Endothelial cell of umbilical vein (primary cell): ENCODE results near the gene DGCR2. TPM values are rescaled to one million over a fixed set of nuclear protein-coding genes. Genes with fewer than 3 reads are reported as not detected.

ENCODE experiments used
- BruUV-seq: library from RNA; stranded (reverse); fragments of 400-500 nt; replicated peaks from 2 replicates; lab custom pipeline; 2021; lab: Mats Ljungman, UMichigan
- CTCF ChIA-PET: fragments of 300-600, 350-600 bp; sonication (Branson Sonifier 250); formaldehyde crosslinking; loops from one replicate; lab custom pipeline; 2021; ENCODE audit warnings: antibody characterized with exemption, inconsistent platforms; lab: Charles Lee
- POLR2A ChIA-PET: fragments of 300-600, 350-600 bp; sonication (Branson Sonifier 250); formaldehyde crosslinking; loops from one replicate; lab custom pipeline; 2021; ENCODE audit warnings: antibody characterized with exemption, inconsistent platforms; lab: Charles Lee
- DNase-seq: peaks from one replicate; pipeline ENCODE4 v3.0.0-alpha.2; 2011; ENCODE audit warnings: low read depth, low spot score
- FAIRE-seq: peaks from 2 replicates; lab custom pipeline; 2011; peaks lifted over from hg19 to GRCh38; lab: Jason Lieb, UNC
- H2AFZ ChIP-seq: 2 replicates; pipeline ENCODE4 v1.6.0; 2012; ENCODE audit warnings: low read depth, low read length, control low read depth, inconsistent platforms
- H3K27ac ChIP-seq: 2 replicates; pipeline ENCODE4 v1.5.1; 2011; ENCODE audit warnings: low read depth, mild to moderate bottlenecking, control low read depth, low read length, moderate library complexity; ENCODE audit not compliant: insufficient read depth
- H3K27me3 ChIP-seq, 2 experiments: 2 replicates each; pipeline versions ENCODE4 v1.6.0 to v1.6.1; 2011; ENCODE audit warnings: low read length in 2 of 2, mixed read lengths in 1 of 2; ENCODE audit not compliant: control insufficient read depth in 2 of 2, insufficient read depth in 2 of 2
- H3K36me3 ChIP-seq, 2 experiments: 2 replicates in 1 of 2; 3 replicates in 1 of 2; pipeline ENCODE4 v1.5.1; 2011; ENCODE audit warnings: low read length in 2 of 2, mild to moderate bottlenecking in 1 of 2, moderate library complexity in 1 of 2; ENCODE audit not compliant: control insufficient read depth in 2 of 2, insufficient read depth in 2 of 2; ENCODE audit errors: extremely low read depth in 1 of 2
- H3K4me1 ChIP-seq: 3 replicates; pipeline ENCODE4 v1.5.1; 2011; ENCODE audit warnings: mild to moderate bottlenecking, low read length; ENCODE audit not compliant: control insufficient read depth, insufficient read depth; ENCODE audit errors: extremely low read depth
- H3K4me2 ChIP-seq: 2 replicates; pipeline ENCODE4 v1.6.1; 2011; ENCODE audit warnings: low read length, control low read depth, mixed read lengths; ENCODE audit not compliant: insufficient read depth
- H3K4me3 ChIP-seq, 3 experiments: fragments of 200-600 bp in 1 of 3; sonication (generic), shearing (Covaris generic) in 1 of 3; replicated peaks in 1 of 3; 2 replicates each; pipeline ENCODE4 v1.5.1; 2011 to 2016; ENCODE audit warnings: control low read depth in 3 of 3, low read length in 3 of 3, mild to moderate bottlenecking in 2 of 3, inconsistent platforms in 1 of 3, low read depth in 1 of 3, moderate library complexity in 1 of 3; ENCODE audit not compliant: insufficient read depth in 1 of 3
- H3K79me2 ChIP-seq: 2 replicates; pipeline ENCODE4 v1.6.0; 2012; ENCODE audit warnings: low read length, inconsistent platforms; ENCODE audit not compliant: control insufficient read depth, insufficient read depth
- H3K9ac ChIP-seq: replicated peaks from 2 replicates; pipeline ENCODE3; 2011; ENCODE audit warnings: low read length, control low read depth; ENCODE audit not compliant: insufficient read depth; ENCODE audit errors: extremely low read depth
- H3K9me1 ChIP-seq: replicated peaks from 3 replicates; pipeline ENCODE4 v1.6.0; 2011; ENCODE audit warnings: mild to moderate bottlenecking, low read length; ENCODE audit not compliant: control insufficient read depth, insufficient read depth; ENCODE audit errors: extremely low read depth
- H3K9me3 ChIP-seq: replicated peaks from 2 replicates; pipeline ENCODE4 v1.5.1; 2012; ENCODE audit warnings: low read length, inconsistent platforms; ENCODE audit not compliant: control insufficient read depth, insufficient read depth
- H4K20me1 ChIP-seq: replicated peaks from 2 replicates; pipeline ENCODE3; 2011; ENCODE audit warnings: mild to moderate bottlenecking, low read length; ENCODE audit not compliant: control insufficient read depth, insufficient read depth; ENCODE audit errors: extremely low read depth
- CTCF ChIP-seq, 2 donors: IDR thresholded peaks; 1 replicate in 1 of 2; 2 replicates in 1 of 2; pipeline ENCODE4 v1.5.1; 2011; ENCODE audit warnings: low read length in 2 of 2, mild to moderate bottlenecking in 2 of 2, moderate library complexity in 2 of 2, control low read depth in 1 of 2, inconsistent platforms in 1 of 2, low read depth in 1 of 2; ENCODE audit not compliant: insufficient read depth in 1 of 2; ENCODE audit errors: extremely low read depth in 1 of 2
- EZH2 ChIP-seq: IDR thresholded peaks from 2 replicates; pipeline ENCODE4 v1.6.1; 2012; ENCODE audit warnings: borderline replicate concordance, low read depth, mild to moderate bottlenecking, moderate library complexity, low read length, inconsistent platforms; ENCODE audit not compliant: severe bottlenecking
- FOS ChIP-seq: IDR thresholded peaks from 2 replicates; pipeline ENCODE4 v1.6.1; 2011; ENCODE audit warnings: mild to moderate bottlenecking, low read length, moderate library complexity, borderline replicate concordance; ENCODE audit not compliant: insufficient read depth
- GATA2 ChIP-seq: IDR thresholded peaks from 2 replicates; pipeline ENCODE4 v1.7.0; 2011; ENCODE audit warnings: low read depth, mild to moderate bottlenecking, moderate library complexity, mixed read lengths, low read length; ENCODE audit not compliant: insufficient read length, insufficient read depth
- JUN ChIP-seq: IDR thresholded peaks from 2 replicates; pipeline ENCODE4 v1.6.1; 2011; ENCODE audit warnings: borderline replicate concordance, low read depth; ENCODE audit not compliant: insufficient read length, insufficient read depth
- MAX ChIP-seq: IDR thresholded peaks from 2 replicates; pipeline ENCODE4 v1.6.1; 2011; ENCODE audit not compliant: insufficient read depth, insufficient read length
- MYC ChIP-seq: IDR thresholded peaks from one replicate; pipeline ENCODE4 v1.6.1; 2011; ENCODE audit warnings: mild to moderate bottlenecking, low read depth, low read length
- POLR2A ChIP-seq: IDR thresholded peaks from 2 replicates; pipeline ENCODE4 v1.6.1; 2012; ENCODE audit warnings: low read depth, mild to moderate bottlenecking, control low read depth, low read length
- POLR2AphosphoS5 ChIP-seq: IDR thresholded peaks from 2 replicates; pipeline ENCODE4 v1.6.1; 2012; ENCODE audit warnings: low read depth, mild to moderate bottlenecking, control low read depth, low read length, moderate library complexity; ENCODE audit not compliant: insufficient read depth
- dilution Hi-C: fragments of 300-500 bp; cut with MboI; formaldehyde crosslinking; loops from one replicate; pipeline ENCODE4 v1.15.0; 2019; ENCODE audit warnings: low sequenced_read_pairs; ENCODE audit not compliant: extremely low pct_ligation_motif_present
- intact Hi-C: fragments of 100-400 bp; cut with micrococcal nuclease; formaldehyde crosslinking; loops from one replicate; pipeline ENCODE4 v1.10.0; 2022
- polyA plus RNA-seq, 4 experiments: library from polyadenylated mRNA; depleted of rRNA in 3 of 4; stranded (reverse) in 3 of 4; unstranded in 1 of 4; fragments of >200 nt; gene quantifications; 2 replicates each; pipeline versions ENCODE4 v1.2.1 to v1.2.3, GENCODE V29; 2011 to 2012; ENCODE audit warnings: missing spikeins in 1 of 4
- total RNA-seq: library from RNA; stranded (reverse); gene quantifications from 2 replicates; pipeline ENCODE4 v1.2.3, GENCODE V29; 2021

The DGCR2 gene
- total and polyA plus RNA-seq, 2 donors (not counting 3 experiments of a cell fraction or from before 2014, with no cell fraction given) = 44.8 to 51.2 TPM

- Histone ChIP-seq H3K9me1 (no peaks in the 10 kb centered on the region), H3K27me3 (no peaks in the 10 kb centered on the region), H3K9me3 (no peaks in the 10 kb centered on the region), H3K4me2 (no peak overlapping the region), H3K79me2 (peaks cover 12% of the 10 kb centered on the region), H4K20me1 (peaks cover 5% of the 10 kb centered on the region), H2AFZ (no peak overlapping the region), H3K4me1 (peaks cover 8% of the 10 kb centered on the region), H3K36me3 (no peaks in the 10 kb centered on the region), H3K27ac (no peak overlapping the region), H3K9ac (no peak overlapping the region), H3K4me3 (no peak overlapping the region)
- no peak for FAIRE-seq
- no peak for DNase-seq
- CTCF ChIA-PET = interaction anchor here (0.6 to 1.4 kb wide), 2 partner anchors 19 to 1891 kb away, joined by 3 to 5 read pairs; partner anchors contain the start of gene ESS2
- dilution Hi-C loops = no loop called here
- intact Hi-C loops = no loop called here
- POLR2A ChIA-PET = no interaction called here
- TF ChIP-seq CTCF (IDR thresholded peaks at IDR 0.05; ENCODE audit: extremely low read depth in 1 of 2, insufficient read depth in 1 of 2, low read depth in 1 of 2, low read length in 2 of 2) = no peak
- TF ChIP-seq MAX = no peak
- TF ChIP-seq POLR2AphosphoS5 = no peak
- TF ChIP-seq FOS = no peak
- TF ChIP-seq EZH2 = no peak
- no peak for TF ChIP-seq GATA2
- no peak for TF ChIP-seq JUN
- no peak for TF ChIP-seq POLR2A
- no peak for TF ChIP-seq MYC
- BruUV-seq = no TSS peak
Measured at GRCh38 chr22:19125474-19126308, 3.5 kb upstream of the DGCR2 start.
